Left renal pelvis (tissue), 4 donors: ENCODE measurements around the gene FHIT. TPM values are rescaled to one million over a fixed set of nuclear protein-coding genes. Genes with fewer than 3 reads are reported as not detected.
"Not testable (repeated sequence)": the region's sequence is repeated elsewhere in the genome, so short reads cannot be mapped to it uniquely, and the experiment has no call there.

Experiments
- DNase-seq, 4 donors: peaks; one replicate each; pipeline ENCODE4 v3.0.0-alpha.2; 2013; ENCODE audit warnings: low read depth in 4 of 4, low spot score in 3 of 4
- polyA plus RNA-seq, 4 donors: library from polyadenylated mRNA; unstranded; fragments of 120-200 nt; gene quantifications; one replicate each; pipeline ENCODE4 v1.2.1, GENCODE V29; 2013; ENCODE audit not compliant: insufficient read length in 4 of 4

The FHIT gene
- polyA plus RNA-seq, 4 donors, result 5.4 to 30.1 (median 23.5) TPM

DNA sequence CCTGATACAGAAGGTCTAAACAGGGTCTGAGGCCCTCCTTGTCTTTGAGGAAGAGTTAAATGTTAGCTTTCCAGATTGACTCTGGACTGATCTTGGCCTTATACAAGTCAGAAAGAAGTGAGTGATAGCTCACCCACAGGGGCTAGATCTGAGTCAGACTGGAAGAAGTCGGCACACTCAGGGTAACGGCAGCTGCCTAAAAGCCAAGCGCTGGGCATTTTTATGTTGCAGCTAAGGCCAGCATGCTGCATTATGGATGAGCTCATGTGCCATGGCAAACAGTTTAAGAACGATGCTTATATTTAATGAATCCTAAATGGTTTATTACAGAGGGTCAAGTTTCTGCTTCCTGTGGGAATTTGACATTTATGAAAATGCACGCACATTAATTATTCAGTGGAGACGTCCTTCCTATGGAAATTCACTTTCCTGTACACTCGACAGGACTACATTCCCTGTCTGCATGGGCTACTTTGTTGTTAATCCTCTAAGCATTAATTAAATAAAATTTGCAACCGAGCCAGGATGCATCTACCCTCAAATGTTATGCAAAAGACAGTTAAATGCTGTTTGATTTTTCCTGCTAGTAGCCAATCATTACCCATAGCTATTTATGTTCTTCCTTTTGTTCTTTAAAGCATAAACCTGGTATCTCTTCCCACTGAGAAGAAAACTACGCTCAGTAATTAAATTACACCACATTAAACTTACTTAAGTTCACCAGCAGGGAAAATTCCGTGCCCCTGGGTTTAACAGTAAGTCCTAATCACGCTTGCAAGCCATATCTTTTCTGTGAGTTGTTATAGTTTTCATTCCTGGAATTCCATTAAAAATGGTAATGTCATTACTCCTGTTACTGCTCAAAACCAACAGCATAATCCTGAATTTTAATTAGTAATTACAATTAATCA lies 1438.8 kb downstream of the FHIT start:
- DNase-seq, result no peak

DNA sequence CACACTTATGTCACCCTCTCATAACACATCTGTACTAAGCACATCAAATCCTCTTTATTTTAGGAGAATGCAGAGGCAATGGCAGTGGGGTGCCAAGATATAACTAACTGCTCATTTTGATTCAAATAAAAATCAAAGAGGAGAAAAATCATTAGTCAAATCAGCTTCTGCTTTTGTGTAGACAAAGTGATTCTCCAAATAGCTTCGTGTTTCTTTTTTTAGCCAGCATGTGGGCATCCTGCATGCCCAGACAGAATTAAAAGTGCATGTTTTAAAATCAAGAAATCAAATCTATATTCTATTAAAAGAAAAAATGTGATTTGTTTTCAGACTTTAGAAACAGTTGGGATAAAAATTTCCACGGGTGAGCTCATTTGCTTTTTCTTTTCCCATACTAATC lies 1440.1 kb downstream of the FHIT start:
- no peak for DNase-seq

DNA sequence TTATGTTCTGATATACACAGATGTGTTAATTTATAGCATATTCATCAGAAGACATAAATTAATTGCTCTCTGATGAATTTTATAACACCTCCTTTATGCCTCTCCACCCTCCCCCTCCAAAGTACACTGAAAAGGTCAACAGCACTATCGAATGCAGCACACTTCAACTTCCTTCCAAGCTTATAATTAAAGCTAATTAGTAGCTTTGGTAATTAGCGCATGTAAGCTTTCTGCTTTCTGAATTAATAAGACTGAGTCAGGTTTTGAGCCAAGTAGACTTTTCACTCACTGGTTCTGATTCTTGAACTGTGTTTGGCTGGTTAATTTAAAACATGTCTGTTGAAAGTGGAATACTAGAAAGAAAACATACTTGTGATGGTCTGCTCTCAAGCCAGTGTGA lies 1440.6 kb downstream of the FHIT start:
- no peak for DNase-seq

DNA sequence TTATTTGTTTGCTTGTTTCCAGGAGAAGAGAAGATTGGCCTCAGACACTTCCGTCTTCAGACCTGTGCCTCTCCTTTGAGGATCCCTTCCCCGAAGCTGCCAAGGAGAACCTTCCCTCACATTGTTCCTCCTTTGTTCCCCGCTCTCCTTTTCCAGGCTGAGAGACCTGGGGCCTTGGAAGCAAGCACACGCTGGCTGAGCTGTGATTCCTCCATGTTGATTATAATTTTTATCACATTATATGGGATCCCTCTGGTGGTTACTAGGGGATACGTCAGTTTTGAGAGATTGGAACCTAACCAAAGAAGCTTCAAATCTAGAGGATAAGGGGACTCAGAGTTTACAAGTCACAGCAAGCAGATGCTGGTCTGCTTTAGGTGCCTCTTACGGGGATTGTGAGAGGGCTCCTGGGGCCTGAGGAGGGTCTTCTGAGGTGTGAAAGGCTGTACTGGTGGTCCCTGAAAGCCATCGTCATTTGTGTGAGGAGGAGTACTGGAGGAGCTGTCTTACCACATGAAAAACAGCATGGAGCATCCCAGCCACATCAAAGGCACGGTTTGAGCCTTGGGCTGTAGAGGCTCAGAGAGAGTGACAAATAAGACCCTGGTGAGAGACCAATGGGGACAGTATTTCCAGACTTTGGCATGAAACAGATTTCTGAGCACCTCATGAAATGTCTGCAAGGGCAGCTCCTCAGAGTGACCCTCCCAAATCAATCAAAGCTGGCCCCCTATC lies 1441.4 kb downstream of the FHIT start:
- no peak for DNase-seq

DNA sequence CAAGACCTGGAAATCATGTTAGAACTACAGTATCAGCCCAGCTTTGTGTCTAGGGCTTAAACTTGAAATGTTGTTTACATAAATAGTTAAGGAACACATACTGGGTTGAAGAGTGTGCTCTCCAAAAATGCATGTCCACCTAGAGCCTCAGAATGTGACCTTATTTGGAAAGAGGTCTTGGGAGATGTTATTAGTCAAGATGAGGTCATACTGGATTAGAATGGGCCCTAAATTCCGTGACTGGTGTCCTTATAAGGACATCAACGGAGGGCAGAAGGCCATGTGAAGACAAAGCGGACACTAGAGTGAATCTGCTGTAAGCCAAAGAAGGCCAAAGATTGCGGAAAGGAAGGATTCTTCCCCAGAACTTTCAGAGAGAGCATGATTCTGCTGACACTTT lies 1442.2 kb downstream of the FHIT start:
- DNase-seq, result no peak

DNA sequence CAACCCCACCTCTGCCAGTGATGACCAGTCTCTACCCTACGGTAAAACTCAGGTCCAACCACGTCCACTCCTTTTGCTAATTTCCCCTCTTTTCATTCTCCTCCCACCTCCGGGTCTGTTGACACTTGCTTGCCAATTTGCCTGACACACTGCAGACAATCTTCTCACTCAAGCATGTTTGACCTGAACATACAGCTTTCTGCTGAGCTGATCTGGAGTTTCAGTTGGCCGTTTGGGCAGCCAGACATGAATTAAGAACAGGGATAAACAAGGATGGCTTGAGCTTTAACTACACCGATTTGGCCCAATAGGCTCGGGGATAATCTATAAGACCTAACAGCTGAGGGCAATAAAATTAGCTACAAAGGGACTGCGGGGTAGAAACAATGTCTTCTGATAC lies 1442.8 kb downstream of the FHIT start:
- DNase-seq, result no peak

DNA sequence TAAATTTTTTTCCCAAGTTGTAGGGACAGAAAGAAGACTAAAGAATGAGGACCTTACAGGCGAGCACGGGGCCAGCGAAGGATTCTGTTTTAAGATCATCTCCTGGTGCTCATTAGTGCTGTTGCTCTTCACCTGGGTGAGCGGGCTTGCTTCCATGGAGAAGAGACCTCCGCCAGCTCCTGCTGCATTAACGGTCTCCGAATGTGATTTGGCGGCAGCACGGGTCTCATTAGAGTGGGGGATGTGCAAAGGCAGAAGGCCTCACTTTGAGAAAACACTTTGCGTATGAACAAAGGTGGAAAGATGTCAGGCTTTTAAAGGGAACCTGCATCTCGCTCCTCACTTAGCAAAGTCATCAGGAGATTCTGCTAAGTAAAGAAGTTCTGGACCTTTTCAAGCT lies 1448.0 kb downstream of the FHIT start:
- DNase-seq, result no peak

DNA sequence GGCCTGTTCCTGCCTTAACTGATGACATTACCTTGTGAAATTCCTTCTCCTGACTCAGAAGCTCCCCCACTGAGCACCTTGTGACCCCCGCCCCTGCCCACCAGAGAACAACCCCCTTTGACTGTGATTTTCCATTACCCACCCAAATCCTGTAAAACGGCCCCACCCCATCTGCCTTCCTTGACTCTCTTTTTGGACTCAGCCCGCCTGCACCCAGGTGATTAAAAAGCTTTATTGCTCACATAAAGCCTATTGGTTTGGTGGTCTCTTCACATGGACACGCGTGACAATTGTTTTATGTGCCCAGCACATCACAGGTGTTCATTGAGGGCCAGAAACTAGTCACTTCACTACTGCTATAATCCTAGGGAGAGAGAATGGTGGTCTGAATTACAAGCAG lies 1448.8 kb downstream of the FHIT start:
- DNase-seq, result not testable (repeated sequence)

DNA sequence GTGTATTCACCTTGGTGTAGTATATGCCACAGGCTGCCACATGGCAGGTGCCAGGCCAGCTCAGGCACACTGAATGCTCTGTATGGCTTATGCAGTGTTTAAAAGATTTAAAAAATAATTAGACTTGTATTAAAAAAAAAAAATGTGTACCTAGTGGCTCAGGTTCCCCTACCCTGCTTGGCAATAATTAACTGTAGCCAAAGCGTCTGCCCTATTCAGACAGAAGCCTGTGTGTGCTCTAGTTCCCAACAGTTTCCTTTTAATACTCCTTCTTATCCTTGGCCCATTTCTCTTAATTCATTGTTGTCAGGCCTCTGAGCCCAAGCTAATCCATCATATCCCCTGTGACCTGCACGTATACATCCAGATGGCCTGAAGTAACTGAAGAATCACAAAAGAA lies 1449.2 kb downstream of the FHIT start:
- no peak for DNase-seq

DNA sequence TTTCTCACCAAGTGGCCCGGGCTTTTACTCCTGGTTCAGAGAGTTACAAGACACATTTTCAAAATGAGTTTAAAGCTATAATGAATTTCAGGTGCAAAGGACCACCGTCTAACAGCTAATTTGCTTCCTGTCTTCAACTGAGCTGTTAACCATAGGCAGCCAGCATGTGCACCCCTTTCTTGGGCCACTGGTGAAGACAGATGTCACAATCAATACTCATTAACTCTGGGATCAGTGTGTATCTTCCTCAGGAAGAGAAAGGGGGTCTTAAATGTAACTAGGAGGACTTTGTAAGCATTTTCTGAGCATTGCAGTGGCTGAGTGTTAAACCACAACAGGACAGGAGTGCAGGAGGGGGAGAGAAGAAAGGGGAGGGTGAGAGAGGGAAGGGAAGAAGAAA lies 1450.8 kb downstream of the FHIT start:
- no peak for DNase-seq

DNA sequence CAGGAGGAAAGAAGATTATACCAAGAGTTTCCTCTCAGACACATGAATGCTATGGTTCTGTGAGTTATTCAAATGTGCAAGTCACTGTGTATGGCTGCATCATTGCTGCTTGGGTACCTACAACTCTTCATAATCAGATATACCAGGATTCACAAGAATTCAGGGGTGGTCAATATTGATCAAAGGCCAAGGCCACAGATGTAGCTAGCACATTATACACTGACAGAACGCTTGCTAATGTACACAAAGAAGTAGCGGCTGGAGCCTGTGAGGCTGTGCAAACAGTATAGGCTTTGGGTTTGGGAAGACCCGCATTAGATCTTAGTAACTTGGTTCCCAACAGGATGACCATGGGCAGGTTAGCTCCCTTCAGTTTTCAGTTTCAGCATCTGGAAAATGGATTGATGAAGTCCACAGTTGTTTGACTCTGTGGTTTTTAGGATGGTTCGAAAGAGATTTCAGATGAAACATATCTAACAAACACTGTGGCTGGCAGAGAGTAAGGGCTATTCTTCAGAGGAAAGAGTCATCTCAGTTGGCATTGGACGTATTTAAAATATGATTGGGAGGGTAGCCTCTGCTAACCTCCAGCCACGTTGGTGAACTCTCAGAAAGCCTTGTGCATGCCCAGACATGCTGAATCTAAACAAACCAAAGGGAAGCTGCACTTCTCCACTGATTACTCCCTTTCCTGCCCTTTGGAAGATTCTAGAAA lies 1452.7 kb downstream of the FHIT start:
- no peak for DNase-seq

DNA sequence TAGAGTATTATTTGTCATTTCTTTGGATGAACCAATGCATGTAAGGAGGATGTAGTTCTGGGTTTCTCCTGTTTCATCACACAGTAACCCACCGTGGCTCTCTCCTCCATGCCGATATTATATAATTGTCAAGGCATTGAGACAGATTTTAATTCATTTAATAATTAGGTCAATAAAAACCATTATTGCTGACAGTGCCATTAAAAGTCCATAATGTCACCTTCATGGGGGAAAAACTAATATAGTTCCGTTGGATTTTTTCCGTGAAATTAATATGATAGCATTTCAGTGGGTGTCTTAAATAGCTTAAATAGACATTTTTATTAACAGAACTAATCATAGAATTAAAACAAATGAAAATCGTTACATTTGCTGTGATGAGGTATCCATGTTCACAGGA lies 1453.7 kb downstream of the FHIT start:
- no peak for DNase-seq

DNA sequence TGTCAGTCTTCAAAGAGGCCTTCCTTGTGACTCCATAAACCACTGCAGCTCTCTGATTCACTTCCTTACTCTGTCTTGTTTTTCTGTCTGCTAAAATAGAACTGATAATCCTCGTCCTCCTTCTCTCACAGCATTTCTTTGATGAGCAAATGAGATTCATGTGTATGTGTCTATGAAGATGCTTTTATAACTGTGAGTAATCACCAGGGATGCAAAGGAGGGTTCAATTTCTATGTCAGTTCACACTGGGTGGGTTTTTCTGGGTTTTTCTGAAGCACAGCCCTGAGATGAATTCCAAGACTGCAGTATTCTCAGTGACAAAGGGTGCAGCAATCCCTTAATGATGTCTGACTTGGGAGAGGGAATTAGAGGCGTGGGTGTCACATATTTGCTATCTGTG lies 1454.8 kb downstream of the FHIT start:
- DNase-seq, result no peak

DNA sequence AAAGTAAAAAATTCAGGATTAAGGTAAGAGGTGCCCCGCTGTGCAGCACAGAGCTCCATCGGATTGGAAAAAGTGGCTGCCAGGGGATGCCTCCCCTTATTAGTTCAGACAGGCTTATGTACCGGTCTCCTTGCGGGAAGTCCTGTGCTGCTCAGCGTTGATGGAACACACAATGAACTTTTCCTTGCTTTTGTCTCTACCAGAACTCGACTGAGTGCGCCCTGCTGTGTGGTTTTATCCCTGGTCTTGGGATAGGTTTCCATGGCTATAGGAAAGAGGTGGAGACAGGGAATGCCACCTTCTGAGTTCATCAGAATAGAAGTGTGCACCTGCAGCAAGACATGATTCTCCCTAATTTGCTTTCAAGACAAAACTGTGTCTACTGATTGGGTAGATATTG lies 1455.5 kb downstream of the FHIT start:
- no peak for DNase-seq

DNA sequence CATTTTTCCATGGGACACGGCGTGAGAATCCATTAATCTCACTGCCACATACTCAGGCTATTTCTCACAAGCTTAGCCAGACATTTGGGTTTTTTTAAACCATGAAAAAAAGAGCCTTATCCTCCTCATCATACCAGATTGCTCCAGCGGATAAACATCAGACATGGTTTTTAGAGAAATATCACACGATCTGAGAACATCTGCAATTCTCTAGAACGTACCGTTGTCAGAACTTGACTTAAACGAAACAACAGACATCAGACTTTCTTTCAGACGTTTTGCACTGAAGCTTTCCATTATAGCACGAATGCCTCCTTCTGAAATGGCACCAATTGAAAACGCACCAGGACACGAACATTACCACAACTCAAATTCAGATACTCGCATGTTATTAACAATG lies 1457.3 kb downstream of the FHIT start:
- no peak for DNase-seq

DNA sequence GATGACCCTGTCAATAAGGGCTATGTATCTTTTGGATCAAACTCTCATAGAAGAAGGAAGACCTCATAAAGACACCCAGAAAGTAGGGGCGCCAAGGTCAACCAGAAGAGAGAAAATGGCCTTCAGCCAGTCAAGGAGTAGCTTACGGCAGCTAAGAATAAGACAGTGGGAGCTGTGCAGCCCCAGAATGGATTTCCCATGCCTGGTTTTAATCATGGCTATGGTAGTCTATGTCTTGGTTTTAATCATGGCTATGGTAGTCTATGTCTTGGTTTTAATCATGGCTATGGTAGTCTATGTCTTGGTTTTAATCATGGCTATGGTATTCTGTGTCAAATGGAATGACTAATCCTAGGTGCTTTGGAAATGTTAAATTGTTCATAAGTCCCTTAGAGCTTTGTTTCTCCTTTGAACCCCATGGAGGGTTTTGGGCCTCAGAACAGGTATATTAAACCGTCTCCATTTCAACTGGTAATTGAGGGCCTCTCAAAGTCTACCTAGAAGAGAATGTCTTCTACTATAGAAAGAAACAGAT lies 1459.4 kb downstream of the FHIT start:
- DNase-seq, result no peak

DNA sequence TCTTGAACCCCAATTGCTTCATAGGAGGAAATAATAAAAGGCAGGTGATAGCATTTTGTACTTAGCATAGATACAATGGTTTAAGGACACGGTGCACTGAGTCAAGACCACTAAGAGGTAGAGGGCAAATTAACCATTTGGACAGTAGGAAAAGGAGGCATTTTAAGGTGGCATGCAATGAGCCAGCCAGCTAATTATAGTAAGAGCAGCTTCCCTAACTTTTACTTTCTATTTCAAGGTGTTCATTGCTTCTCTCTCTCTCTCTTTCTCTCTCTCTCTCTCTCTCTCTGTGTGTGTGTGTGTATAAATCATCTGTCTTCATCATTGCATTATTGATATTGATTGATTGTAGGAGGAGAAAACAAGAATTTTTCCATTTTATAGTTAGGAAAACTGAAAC lies 1461.0 kb downstream of the FHIT start:
- no peak for DNase-seq

DNA sequence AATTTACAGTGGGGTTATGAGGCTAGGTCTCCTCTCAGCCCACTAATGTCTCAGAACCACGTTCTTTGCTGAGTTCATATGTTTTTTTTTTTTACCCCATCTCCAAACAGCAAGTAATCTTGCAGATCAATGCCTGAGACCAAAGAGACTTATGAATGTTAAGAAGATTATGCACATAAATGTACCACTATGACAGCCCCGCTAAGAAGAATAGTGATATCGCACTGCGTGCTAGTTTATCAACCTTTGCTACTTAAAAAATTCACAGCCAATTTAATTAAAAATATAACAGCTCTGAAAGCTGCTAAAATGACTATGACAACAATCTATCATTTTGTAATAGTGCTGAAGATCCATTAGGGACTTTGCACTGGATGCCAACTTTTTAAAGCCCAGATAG lies 1462.5 kb downstream of the FHIT start:
- DNase-seq, result no peak

DNA sequence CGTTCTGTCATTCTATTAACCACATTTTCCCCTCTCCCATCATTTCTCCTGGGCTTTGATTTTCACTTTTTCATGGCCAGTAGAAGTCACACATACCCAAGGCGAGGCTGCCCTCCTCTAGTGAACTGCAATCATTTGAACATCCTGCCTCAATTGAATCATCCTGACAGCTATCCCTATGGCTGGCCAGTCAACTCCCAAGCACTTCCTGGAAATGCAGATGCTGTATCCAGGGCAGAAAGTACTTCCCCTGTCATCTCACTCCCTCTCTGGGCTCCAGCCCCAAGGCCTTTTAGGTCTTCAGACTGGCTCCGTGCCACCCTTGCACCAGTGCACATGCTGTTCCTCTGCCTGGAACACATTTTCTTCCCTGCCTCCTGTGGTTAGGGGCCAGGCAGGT lies 1463.1 kb downstream of the FHIT start:
- DNase-seq, result no peak

DNA sequence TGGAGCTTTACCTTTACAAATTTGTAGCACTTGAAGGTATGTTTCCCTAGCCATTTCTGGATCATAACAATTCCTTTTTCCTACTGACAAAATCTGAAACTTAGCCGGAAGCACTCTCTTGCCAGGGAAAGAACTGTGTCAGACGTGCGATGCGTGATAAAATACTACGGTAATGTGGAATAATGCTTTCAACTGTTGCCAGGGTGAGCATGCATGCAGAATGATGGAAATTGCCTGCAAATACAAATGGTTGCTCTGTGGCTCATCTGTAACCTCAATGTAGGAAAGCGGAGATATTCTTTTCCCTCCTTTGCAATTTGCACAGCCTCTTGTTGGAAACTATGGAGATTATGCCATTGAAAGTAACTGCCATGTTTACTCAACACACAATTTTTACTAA lies 1464.9 kb downstream of the FHIT start:
- DNase-seq, result no peak

DNA sequence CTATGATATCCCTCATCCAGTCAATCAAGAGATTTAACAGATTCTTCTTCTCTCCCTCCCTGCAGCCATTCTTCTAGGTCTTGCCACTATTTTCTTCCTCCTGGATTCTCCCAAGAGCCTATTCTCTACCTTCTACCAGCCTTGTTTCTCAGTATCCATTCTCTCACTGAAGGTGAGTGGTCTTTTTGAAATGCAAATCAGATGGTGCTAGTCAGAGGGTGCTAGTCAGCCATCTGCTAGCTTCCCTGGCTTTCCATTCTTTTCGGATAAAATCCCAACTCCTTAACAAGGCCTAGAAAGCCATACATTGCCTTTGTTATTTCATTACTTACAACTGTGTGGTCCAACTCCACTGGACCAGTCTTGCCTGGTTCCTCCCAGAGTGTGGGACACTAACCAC lies 1467.1 kb downstream of the FHIT start:
- DNase-seq, result no peak
